IMR-90 (cell line): ENCODE data around the gene RTN1. TPM values are rescaled to one million over a fixed set of nuclear protein-coding genes. Genes with fewer than 3 reads are reported as not detected.

Experiments used
- ATAC-seq: fragments of 200-7000 bp; cut with Tn5 transposase; 2 replicates; pipeline ENCODE4 v1.9.1; 2020; ENCODE audit warnings: low read depth, mild to moderate bottlenecking, moderate library complexity
- BruUV-seq: library from RNA; stranded (reverse); fragments of 400-500 nt; replicated peaks from 2 replicates; lab custom pipeline; 2021; lab: Mats Ljungman, UMichigan
- CTCF ChIA-PET: fragments of 300-600 bp; formaldehyde crosslinking; extraction: SDS; loops from one replicate; lab custom pipeline; 2021; ENCODE audit warnings: antibody characterized with exemption; lab: Yijun Ruan, JAX
- POLR2A ChIA-PET: fragments of 300-600 bp; sonication (Branson Sonifier 250); formaldehyde crosslinking; loops from one replicate; lab custom pipeline; 2022; ENCODE audit warnings: antibody characterized with exemption; ENCODE audit not compliant: unreplicated experiment; lab: Charles Lee
- DNase-seq: peaks from one replicate; pipeline ENCODE4 v3.0.0; 2013
- H2AFZ ChIP-seq: replicated peaks from 2 replicates; pipeline ENCODE3; 2013; ENCODE audit warnings: low read length, mild to moderate bottlenecking; ENCODE audit not compliant: poor library complexity
- H2AK5ac ChIP-seq: 2 replicates; pipeline ENCODE4 v1.6.1; 2013; ENCODE audit warnings: low read depth, low read length, inconsistent platforms
- H2AK9ac ChIP-seq: replicated peaks from 2 replicates; pipeline ENCODE3; 2013; ENCODE audit warnings: mild to moderate bottlenecking, low read depth, low read length, moderate library complexity; ENCODE audit not compliant: poor library complexity
- H2BK120ac ChIP-seq: 2 replicates; pipeline ENCODE4 v1.6.1; 2013; ENCODE audit warnings: low read depth, low read length, inconsistent platforms
- H2BK15ac ChIP-seq: 3 replicates; pipeline ENCODE4 v1.6.1; 2013; ENCODE audit warnings: low read depth, low read length, inconsistent platforms
- H2BK20ac ChIP-seq: 2 replicates; pipeline ENCODE4 v1.6.1; 2013; ENCODE audit warnings: low read depth, mild to moderate bottlenecking, inconsistent platforms, low read length, moderate library complexity
- H2BK5ac ChIP-seq: 2 replicates; pipeline ENCODE4 v1.6.1; 2013; ENCODE audit warnings: mild to moderate bottlenecking, low read depth, low read length, inconsistent platforms; ENCODE audit not compliant: poor library complexity, severe bottlenecking
- H3K14ac ChIP-seq: replicated peaks from 2 replicates; pipeline ENCODE4 v1.6.1; 2013; ENCODE audit warnings: low read depth, low read length, inconsistent platforms
- H3K18ac ChIP-seq: 2 replicates; pipeline ENCODE4 v1.6.1; 2013; ENCODE audit warnings: low read depth, low read length, control low read depth
- H3K23ac ChIP-seq: 2 replicates; pipeline ENCODE4 v1.6.1; 2013; ENCODE audit warnings: low read depth, low read length, inconsistent platforms
- H3K27ac ChIP-seq: 2 replicates; pipeline ENCODE4 v1.5.1; 2013; ENCODE audit warnings: mild to moderate bottlenecking, control low read depth, low read length; ENCODE audit not compliant: insufficient read depth
- H3K27me3 ChIP-seq: 2 replicates; pipeline ENCODE4 v1.6.1; 2013; ENCODE audit warnings: low read length; ENCODE audit not compliant: control insufficient read depth, insufficient read depth
- H3K36me3 ChIP-seq: 2 replicates; pipeline ENCODE4 v1.6.1; 2013; ENCODE audit warnings: low read length, mixed read lengths; ENCODE audit not compliant: control insufficient read depth, insufficient read depth
- H3K4ac ChIP-seq: 2 replicates; pipeline ENCODE4 v1.6.1; 2013; ENCODE audit warnings: low read depth, low read length, inconsistent platforms
- H3K4me1 ChIP-seq: 2 replicates; pipeline ENCODE4 v1.6.1; 2013; ENCODE audit warnings: low read length, mixed read lengths; ENCODE audit not compliant: control insufficient read depth, insufficient read depth
- H3K4me2 ChIP-seq: 2 replicates; pipeline ENCODE4 v1.6.1; 2013; ENCODE audit warnings: low read depth, mild to moderate bottlenecking, control low read depth, low read length, moderate library complexity
- H3K4me3 ChIP-seq: 2 replicates; pipeline ENCODE4 v1.5.1; 2013; ENCODE audit warnings: low read depth, mild to moderate bottlenecking, control low read depth, low read length, moderate library complexity; ENCODE audit not compliant: insufficient read depth
- H3K56ac ChIP-seq: 2 replicates; pipeline ENCODE4 v1.6.1; 2013; ENCODE audit warnings: low read length, inconsistent platforms; ENCODE audit not compliant: insufficient read depth; ENCODE audit errors: extremely low read depth
- H3K79me1 ChIP-seq, 2 experiments: 2 replicates each; pipeline ENCODE4 v1.6.1; 2013; ENCODE audit warnings: low read length in 2 of 2, inconsistent platforms in 1 of 2, low read depth in 1 of 2
- H3K9ac ChIP-seq: 2 replicates; pipeline ENCODE4 v1.6.1; 2013; ENCODE audit warnings: low read depth, low read length, control low read depth
- H3K9me1 ChIP-seq: 2 replicates; pipeline ENCODE4 v1.6.1; 2013; ENCODE audit warnings: low read length, inconsistent platforms; ENCODE audit not compliant: insufficient read depth
- H3K9me3 ChIP-seq: 2 replicates; pipeline ENCODE4 v1.6.1; 2013; ENCODE audit warnings: low read length; ENCODE audit not compliant: control insufficient read depth, insufficient read depth
- H4K20me1 ChIP-seq: 2 replicates; pipeline ENCODE4 v1.6.1; 2013; ENCODE audit warnings: low read length, inconsistent platforms; ENCODE audit not compliant: insufficient read depth
- H4K5ac ChIP-seq: 2 replicates; pipeline ENCODE4 v1.6.1; 2013; ENCODE audit warnings: mild to moderate bottlenecking, low read depth, low read length, control low read depth
- H4K8ac ChIP-seq, 2 experiments: 2 replicates each; pipeline ENCODE4 v1.6.1; 2013; ENCODE audit warnings: low read depth in 2 of 2, low read length in 2 of 2, control low read depth in 1 of 2, inconsistent platforms in 1 of 2
- H4K91ac ChIP-seq: 2 replicates; pipeline ENCODE4 v1.6.1; 2013; ENCODE audit warnings: low read depth, low read length, inconsistent platforms; ENCODE audit not compliant: insufficient read depth
- BHLHE40 ChIP-seq: fragments of 150-350 bp; IDR thresholded peaks from 2 replicates; pipeline ENCODE4 v1.6.1; 2016; ENCODE audit warnings: mild to moderate bottlenecking, low read depth, low read length
- CEBPB ChIP-seq: IDR thresholded peaks from 2 replicates; pipeline ENCODE4 v1.6.1; 2012; ENCODE audit warnings: low read depth, low read length, improper control_type of control experiment
- MAZ ChIP-seq: IDR thresholded peaks from 2 replicates; pipeline ENCODE4 v1.6.1; 2012; ENCODE audit warnings: low read depth, mild to moderate bottlenecking, low read length, improper control_type of control experiment, moderate library complexity, borderline replicate concordance
- NFE2L2 ChIP-seq: fragments of 150-350 bp; IDR thresholded peaks from 2 replicates; pipeline ENCODE4 v1.6.1; 2016; ENCODE audit warnings: low read depth, mild to moderate bottlenecking, low read length
- POLR2A ChIP-seq: IDR thresholded peaks from 2 replicates; pipeline ENCODE4 v1.6.1; 2012; ENCODE audit warnings: mild to moderate bottlenecking, low read depth, low read length
- RCOR1 ChIP-seq: IDR thresholded peaks from 2 replicates; pipeline ENCODE4 v1.6.1; 2012; ENCODE audit warnings: mild to moderate bottlenecking, low read length, improper control_type of control experiment; ENCODE audit not compliant: insufficient replicate concordance
- RFX5 ChIP-seq: IDR thresholded peaks from 2 replicates; pipeline ENCODE4 v1.8.0; 2012; ENCODE audit warnings: low read depth, mild to moderate bottlenecking, low read length, moderate library complexity
- WGBS, 2 experiments: methylation state at CpG; one replicate each; pipeline versions ENCODE4 v1.1.5 to v1.1.7; 2013; ENCODE audit warnings: missing lambda C conversion rate in 2 of 2; ENCODE audit not compliant: insufficient read length in 1 of 2; ENCODE audit errors: extremely low coverage in 2 of 2; 5-methylcytosine and 5-hydroxymethylcytosine counted together
- dilution Hi-C: fragments of 300-500 bp; cut with HindIII; formaldehyde crosslinking; loops from one replicate; pipeline ENCODE4 v1.14.3; 2018; ENCODE audit warnings: low sequenced_read_pairs; ENCODE audit not compliant: unreplicated experiment
- in situ Hi-C: fragments of 300-500 bp; cut with MboI; formaldehyde crosslinking; loops from 3 replicates; pipeline ENCODE4 v1.14.3; 2019; ENCODE audit warnings: low sequenced_read_pairs, inconsistent platforms, mixed read lengths
- intact Hi-C: fragments of 100-400 bp; cut with micrococcal nuclease; formaldehyde crosslinking; loops from 2 replicates; pipeline ENCODE4 v1.10.0; 2022
- polyA plus RNA-seq, 3 experiments: library from polyadenylated mRNA; depleted of rRNA; stranded (reverse); fragments of >200 nt; gene quantifications; 2 replicates each; pipeline ENCODE4 v1.2.3, GENCODE V29; 2012; ENCODE audit warnings: low replicate concordance in 1 of 3
- total RNA-seq: library from RNA; depleted of rRNA; stranded (reverse); fragments of >200 nt; gene quantifications from 2 replicates; pipeline ENCODE4 v1.2.3, GENCODE V29; 2012
- TF ChIP-seq, protein P1 (sequence below): conservative IDR thresholded peaks from 2 replicates; pipeline ENCODE4 v1.5.1; 2012; ENCODE audit warnings: mild to moderate bottlenecking, low read depth, low read length, improper control_type of control experiment

Gene RTN1
- total and polyA plus RNA-seq, 2 of the 4 experiments (the other 2 are of a cell fraction), result 0.18 to 0.46 TPM

DNA sequence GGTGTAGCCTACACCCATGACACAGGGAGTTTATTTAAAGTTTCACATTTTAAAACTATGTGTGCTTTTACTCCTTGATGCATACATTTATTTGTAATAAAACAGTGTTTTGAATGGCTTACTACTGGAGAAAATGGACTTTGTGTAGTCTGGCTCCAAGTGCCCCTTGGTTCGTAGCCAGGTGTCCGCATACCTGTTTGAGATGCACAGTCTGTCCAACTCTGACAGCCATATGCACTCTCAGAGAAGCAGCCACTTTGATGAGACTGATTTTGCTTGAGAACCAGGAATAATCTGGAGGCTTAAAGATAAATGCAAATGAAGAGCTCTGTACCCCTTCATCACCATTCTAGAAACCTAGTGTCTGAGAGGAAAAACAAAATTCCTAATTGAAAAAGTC is 24.0 kb downstream of the RTN1 start:
- H3K4me2 ChIP-seq, result no peak overlapping the region
- intact Hi-C loops, result no loop called here
- POLR2A ChIA-PET, result no interaction called here

More for the DNA sequence above, 24.0 kb downstream of the RTN1 start:
- Histone ChIP-seq H2BK120ac (no peak overlapping the region), H3K27ac (no peak overlapping the region), H3K9me1 (no peaks in the 10 kb centered on the region), H3K9ac (no peak overlapping the region), H3K9me3 (no peaks in the 10 kb centered on the region), H2AFZ (no peak overlapping the region), H2BK5ac (no peak overlapping the region), H2BK20ac (no peak overlapping the region), H4K20me1 (no peaks in the 10 kb centered on the region), H2AK5ac (no peak overlapping the region), H4K5ac (no peak overlapping the region), H2BK15ac (no peak overlapping the region), H3K4me1 (no peaks in the 10 kb centered on the region), H3K4me3 (no peak overlapping the region), H4K8ac (no peak overlapping the region), H4K91ac (no peak overlapping the region), H3K14ac (no peak overlapping the region), H2AK9ac (no peak overlapping the region), H3K79me1 (no peaks in the 10 kb centered on the region), H3K56ac (no peak overlapping the region), H3K4ac (no peak overlapping the region), H3K18ac (no peak overlapping the region), H3K36me3 (no peaks in the 10 kb centered on the region), H3K23ac (no peak overlapping the region), H3K27me3 (no peaks in the 10 kb centered on the region)
- TF ChIP-seq RFX5 (no peak), MAZ (no peak), RCOR1 (no peak), BHLHE40 (no peak), NFE2L2 (no peak), POLR2A (no peak), CEBPB (no peak)
- TF ChIP-seq, protein P1, sequence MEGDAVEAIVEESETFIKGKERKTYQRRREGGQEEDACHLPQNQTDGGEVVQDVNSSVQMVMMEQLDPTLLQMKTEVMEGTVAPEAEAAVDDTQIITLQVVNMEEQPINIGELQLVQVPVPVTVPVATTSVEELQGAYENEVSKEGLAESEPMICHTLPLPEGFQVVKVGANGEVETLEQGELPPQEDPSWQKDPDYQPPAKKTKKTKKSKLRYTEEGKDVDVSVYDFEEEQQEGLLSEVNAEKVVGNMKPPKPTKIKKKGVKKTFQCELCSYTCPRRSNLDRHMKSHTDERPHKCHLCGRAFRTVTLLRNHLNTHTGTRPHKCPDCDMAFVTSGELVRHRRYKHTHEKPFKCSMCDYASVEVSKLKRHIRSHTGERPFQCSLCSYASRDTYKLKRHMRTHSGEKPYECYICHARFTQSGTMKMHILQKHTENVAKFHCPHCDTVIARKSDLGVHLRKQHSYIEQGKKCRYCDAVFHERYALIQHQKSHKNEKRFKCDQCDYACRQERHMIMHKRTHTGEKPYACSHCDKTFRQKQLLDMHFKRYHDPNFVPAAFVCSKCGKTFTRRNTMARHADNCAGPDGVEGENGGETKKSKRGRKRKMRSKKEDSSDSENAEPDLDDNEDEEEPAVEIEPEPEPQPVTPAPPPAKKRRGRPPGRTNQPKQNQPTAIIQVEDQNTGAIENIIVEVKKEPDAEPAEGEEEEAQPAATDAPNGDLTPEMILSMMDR, result no peak
- no CpG with 5 or more reads among the region's 2 CpGs for WGBS, 2 experiments
- ATAC-seq (no peak), DNase-seq (no peak)
- BruUV-seq, result no TSS peak
- CTCF ChIA-PET, result no interaction called here
- in situ Hi-C loops (no loop called here), dilution Hi-C loops (no loop called here)
